Activated naive CD8-positive, alpha-beta T cell treated with anti-CD3 and anti-CD28 coated beads, Interleukin-2, amount 10 ng/mL, durations not matched to agents 7 days and 5 days (primary cell): Measurements from ENCODE around the gene RBMS1. TPM values are rescaled to one million over a fixed set of nuclear protein-coding genes. Genes with fewer than 3 reads are reported as not detected.

ENCODE experiments used
- ATAC-seq: fragments of 150-1000 bp; cut with Tn5 transposase; one replicate; pipeline ENCODE4 v1.10.0; 2021; ENCODE audit warnings: low read depth, moderate library complexity
- POLR2A ChIA-PET: fragments of 350-600 bp; sonication (Branson Sonifier 250); formaldehyde crosslinking; loops from one replicate; lab custom pipeline; 2021; ENCODE audit warnings: antibody characterized with exemption; lab: Charles Lee
- DNase-seq: peaks from one replicate; pipeline ENCODE4 v3.0.0; 2021
- H3K27ac Mint-ChIP-seq: one replicate; pipeline ENCODE4 v1.8.0; 2022; ENCODE audit warnings: mild to moderate bottlenecking, mixed read lengths
- H3K27me3 Mint-ChIP-seq: one replicate; pipeline ENCODE4 v1.8.0; 2022; ENCODE audit warnings: mild to moderate bottlenecking, moderate library complexity, mixed read lengths
- H3K36me3 Mint-ChIP-seq: one replicate; pipeline ENCODE4 v1.8.0; 2021; ENCODE audit warnings: mild to moderate bottlenecking, mixed read lengths
- H3K4me1 Mint-ChIP-seq: one replicate; pipeline ENCODE4 v1.8.0; 2021; ENCODE audit warnings: mixed read lengths
- H3K4me3 Mint-ChIP-seq: one replicate; pipeline ENCODE4 v1.8.0; 2022; ENCODE audit warnings: mild to moderate bottlenecking, moderate library complexity, mixed read lengths
- H3K9me3 Mint-ChIP-seq: one replicate; pipeline ENCODE4 v1.8.0; 2021; ENCODE audit warnings: mixed read lengths
- total RNA-seq, 2 experiments: library from RNA; stranded (reverse); gene quantifications; one replicate each; pipeline ENCODE4 v1.2.3, GENCODE V29; 2021

Gene RBMS1
- total RNA-seq, 2 experiments from 2014 or later = 87.9 to 90.6 TPM

DNA sequence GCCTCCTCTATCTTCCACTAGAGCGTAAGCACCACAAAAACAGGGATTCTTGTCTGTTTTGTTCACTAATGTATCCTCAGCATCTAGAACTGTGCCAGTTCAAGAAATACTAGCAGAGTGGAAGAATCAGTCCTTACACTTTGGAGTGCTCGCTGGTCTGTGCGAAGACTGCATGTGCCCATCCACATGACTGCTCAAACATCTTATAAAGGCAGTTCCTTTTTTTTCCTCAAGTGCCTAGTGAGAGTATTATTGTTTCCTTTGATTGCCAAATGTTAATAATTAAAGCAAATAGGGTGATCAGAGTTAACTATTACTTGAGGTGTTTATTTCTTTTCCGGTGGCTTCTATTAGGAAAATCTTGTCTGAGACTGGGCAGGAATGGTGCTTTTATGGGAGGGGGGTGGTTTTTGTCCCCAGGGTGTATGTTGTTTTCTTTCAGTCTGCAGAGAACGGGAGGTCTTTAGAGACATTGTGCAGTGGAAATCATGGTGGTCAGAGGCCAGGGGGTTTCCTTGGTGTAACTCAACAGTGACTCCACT is 247.9 kb downstream of the RBMS1 start:
- no peaks in the 10 kb centered on the region for H3K9me3 Mint-ChIP-seq
- no peak overlapping the region for H3K27ac Mint-ChIP-seq
- DNase-seq = no peak
- no peaks in the 10 kb centered on the region for H3K36me3 Mint-ChIP-seq
- no peak for ATAC-seq
- peaks cover 11% of the 10 kb centered on the region for H3K27me3 Mint-ChIP-seq
- no peaks in the 10 kb centered on the region for H3K4me1 Mint-ChIP-seq
- POLR2A ChIA-PET = no interaction called here
- H3K4me3 Mint-ChIP-seq = no peak overlapping the region

DNA sequence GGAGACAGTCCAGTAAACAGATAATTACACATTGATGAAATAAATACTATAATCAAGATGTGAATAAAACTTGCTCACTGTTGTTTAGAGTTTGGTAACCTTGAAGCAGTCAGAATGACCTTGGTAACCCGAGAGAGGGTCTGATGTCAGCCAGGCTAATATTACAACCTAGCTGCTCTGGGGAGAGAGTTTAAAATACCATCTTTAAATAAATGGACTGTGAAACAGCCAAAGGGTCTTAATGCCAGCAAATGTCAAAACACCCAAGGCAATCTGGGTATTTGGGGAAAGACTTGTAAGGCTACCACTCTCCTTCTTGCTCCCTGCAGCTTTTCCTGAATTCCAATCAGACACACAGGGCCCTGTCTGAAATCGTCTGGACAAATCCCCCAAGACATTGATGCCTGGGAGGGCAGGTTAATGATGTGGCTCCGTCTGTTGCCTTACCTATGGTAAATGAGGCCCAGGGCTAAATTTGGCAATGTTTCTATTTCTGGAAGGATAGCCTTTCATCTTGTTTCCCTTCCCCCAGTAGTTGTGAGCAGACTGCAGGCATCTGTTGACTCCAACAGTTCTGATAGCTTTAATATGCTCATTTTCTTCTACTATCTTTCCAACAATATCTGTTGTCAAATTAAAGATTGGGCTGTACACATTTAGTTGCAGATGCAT is 250.6 kb downstream of the RBMS1 start:
- no peak overlapping the region for H3K27ac Mint-ChIP-seq
- H3K9me3 Mint-ChIP-seq = no peaks in the 10 kb centered on the region
- no peaks in the 10 kb centered on the region for H3K36me3 Mint-ChIP-seq
- H3K27me3 Mint-ChIP-seq = peaks cover 10% of the 10 kb centered on the region
- DNase-seq = no peak
- H3K4me1 Mint-ChIP-seq = no peaks in the 10 kb centered on the region
- no peak overlapping the region for H3K4me3 Mint-ChIP-seq
- no peak for ATAC-seq
- POLR2A ChIA-PET = no interaction called here

DNA sequence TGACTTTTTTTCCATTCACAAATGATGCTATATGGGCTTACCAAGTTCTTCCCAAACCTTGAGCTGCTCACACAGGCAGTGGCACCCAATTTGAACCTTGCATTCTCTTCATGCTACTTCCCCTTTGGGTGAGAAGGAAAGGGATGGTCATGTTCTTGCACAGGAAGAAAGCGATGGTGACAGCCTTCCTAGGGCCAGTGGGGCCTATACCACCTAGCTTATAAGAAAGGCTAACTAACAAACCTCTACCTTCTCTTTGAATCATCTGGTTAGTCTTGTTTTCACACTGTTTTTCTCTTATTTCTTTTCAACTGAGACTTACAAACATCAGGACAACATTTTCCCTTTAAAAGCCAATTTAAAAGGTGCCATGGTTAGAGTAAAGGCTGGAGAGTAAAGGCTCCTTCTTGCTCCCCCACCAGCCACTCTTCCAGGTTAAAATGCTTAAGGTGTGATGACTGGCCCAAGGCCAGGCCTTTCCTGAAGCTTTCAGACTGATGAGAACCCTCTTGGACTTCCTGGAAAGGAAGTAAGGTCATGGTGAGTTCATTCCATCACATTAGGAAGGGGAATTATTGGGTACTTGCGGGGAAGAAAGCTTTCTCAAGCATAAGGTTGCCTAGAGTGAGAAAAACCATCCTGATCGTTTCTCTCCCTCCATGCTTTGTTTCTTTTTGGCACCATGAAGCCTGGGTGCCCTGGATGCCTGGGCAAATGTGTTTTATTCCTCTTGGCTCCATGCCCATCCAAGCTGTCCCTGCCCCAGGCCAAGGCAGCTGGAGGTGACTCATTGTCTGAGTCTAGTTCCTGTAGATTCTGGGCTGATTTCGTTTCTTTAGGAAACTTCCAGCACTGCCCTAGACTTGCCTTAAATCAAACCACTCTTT is 252.1 kb downstream of the RBMS1 start:
- ATAC-seq (no peak), DNase-seq (no peak)
- no peak overlapping the region for H3K27ac Mint-ChIP-seq
- H3K4me1 Mint-ChIP-seq = no peaks in the 10 kb centered on the region
- POLR2A ChIA-PET = no interaction called here
- peaks cover 10% of the 10 kb centered on the region for H3K27me3 Mint-ChIP-seq
- no peaks in the 10 kb centered on the region for H3K36me3 Mint-ChIP-seq
- H3K4me3 Mint-ChIP-seq = no peak overlapping the region
- no peaks in the 10 kb centered on the region for H3K9me3 Mint-ChIP-seq

DNA sequence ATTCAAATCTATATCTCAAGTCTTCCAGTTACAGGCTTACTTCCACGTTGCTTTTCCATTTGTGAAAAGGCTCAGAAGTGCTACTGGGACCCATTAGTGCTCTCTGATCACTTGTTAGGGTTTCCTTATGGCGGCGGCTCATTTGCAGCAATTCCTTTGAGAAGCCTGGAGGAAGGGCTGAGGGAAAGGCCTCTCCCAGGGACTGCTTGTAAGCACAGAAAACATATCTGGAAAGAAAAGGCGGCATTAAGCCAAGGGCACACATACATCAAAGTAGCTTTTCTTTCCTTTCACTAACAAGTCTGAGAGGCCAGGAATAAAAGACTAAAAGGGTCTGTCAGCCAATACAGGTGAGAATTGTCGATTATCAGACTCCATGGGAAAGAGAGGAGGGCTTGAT is 254.2 kb downstream of the RBMS1 start:
- Mint-ChIP-seq H3K4me1 (no peaks in the 10 kb centered on the region), H3K27me3 (peaks cover 9% of the 10 kb centered on the region), H3K36me3 (no peaks in the 10 kb centered on the region), H3K9me3 (no peaks in the 10 kb centered on the region), H3K27ac (no peak overlapping the region), H3K4me3 (no peak overlapping the region)
- ATAC-seq (no peak), DNase-seq (no peak)
- POLR2A ChIA-PET = no interaction called here

DNA sequence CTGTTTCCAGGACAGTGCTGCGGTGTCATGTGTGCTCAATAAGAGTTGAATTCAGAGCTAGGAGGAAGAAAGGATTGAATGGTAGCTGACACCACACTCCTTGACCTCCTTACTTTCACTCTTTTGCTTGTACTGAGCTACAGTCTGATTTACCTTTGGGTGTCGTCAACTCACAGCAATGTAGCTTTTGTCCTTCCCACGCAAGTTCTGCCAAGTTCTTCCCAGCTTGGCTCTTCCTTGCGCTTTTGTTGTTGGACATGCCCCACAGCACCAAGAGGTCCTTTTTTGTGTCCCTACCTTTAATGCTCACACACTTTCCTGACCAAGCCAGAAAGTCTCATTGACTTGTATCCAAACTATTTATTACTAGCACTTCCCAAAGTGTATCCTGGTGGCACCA is 255.2 kb downstream of the RBMS1 start:
- no peaks in the 10 kb centered on the region for H3K36me3 Mint-ChIP-seq
- peaks cover 9% of the 10 kb centered on the region for H3K27me3 Mint-ChIP-seq
- no peak overlapping the region for H3K4me3 Mint-ChIP-seq
- DNase-seq = no peak
- no peak overlapping the region for H3K27ac Mint-ChIP-seq
- no peaks in the 10 kb centered on the region for H3K9me3 Mint-ChIP-seq
- no peaks in the 10 kb centered on the region for H3K4me1 Mint-ChIP-seq
- no peak for ATAC-seq
- POLR2A ChIA-PET = no interaction called here

DNA sequence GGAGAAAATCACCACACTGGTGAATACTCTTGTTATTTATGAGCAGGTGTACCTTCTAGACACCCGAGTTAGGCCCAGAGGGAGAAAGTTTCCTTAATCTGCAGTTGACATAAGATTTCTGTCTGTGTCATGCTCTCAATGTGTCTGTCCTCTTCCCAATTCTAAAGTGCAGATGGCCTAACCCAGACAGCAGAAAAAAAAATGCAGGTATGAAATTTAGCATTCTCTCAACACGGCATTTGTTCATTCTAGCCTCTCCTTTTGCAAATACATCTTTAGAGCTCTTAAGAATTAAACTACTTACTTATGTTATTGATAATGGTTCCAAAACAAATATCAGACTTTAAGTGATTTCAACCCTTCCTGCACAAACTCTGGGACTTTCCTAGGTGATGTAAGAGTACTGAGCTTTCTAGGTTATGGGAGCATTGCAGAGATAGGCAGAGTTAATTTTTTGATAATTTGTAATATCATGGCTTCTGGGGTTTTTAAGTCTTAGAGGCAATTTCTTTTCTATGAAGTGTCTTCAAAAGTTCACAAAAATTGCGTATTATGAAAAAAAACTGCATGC is 260.6 kb downstream of the RBMS1 start:
- H3K27me3 Mint-ChIP-seq = peaks cover 12% of the 10 kb centered on the region
- H3K4me1 Mint-ChIP-seq = no peaks in the 10 kb centered on the region
- no peak overlapping the region for H3K4me3 Mint-ChIP-seq
- no peaks in the 10 kb centered on the region for H3K36me3 Mint-ChIP-seq
- H3K27ac Mint-ChIP-seq = no peak overlapping the region
- POLR2A ChIA-PET = no interaction called here
- DNase-seq = no peak
- no peak for ATAC-seq
- H3K9me3 Mint-ChIP-seq = no peaks in the 10 kb centered on the region

DNA sequence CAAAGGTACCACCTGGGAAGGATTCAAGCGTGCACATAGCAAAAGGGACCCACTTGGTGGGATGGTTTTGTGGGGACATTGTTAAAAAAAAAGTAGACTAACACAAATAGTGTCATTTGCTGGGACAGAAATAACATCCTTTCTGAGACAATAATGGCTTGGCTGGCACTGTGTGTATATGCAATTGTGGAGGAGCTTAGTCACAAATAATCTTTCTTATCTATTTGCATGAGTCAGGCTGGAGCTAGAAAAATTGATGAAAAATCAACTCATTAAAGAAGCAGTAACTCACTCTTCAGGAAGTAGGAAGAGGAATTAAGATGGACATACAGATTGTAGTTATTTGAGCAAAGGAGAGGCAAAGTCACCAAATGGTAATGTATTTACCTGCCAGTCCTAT is 264.0 kb downstream of the RBMS1 start:
- Mint-ChIP-seq H3K27me3 (peaks cover 19% of the 10 kb centered on the region), H3K4me3 (no peak overlapping the region), H3K27ac (no peak overlapping the region), H3K4me1 (peaks cover 1% of the 10 kb centered on the region), H3K9me3 (no peaks in the 10 kb centered on the region), H3K36me3 (no peaks in the 10 kb centered on the region)
- POLR2A ChIA-PET = no interaction called here
- DNase-seq = no peak
- ATAC-seq = no peak

DNA sequence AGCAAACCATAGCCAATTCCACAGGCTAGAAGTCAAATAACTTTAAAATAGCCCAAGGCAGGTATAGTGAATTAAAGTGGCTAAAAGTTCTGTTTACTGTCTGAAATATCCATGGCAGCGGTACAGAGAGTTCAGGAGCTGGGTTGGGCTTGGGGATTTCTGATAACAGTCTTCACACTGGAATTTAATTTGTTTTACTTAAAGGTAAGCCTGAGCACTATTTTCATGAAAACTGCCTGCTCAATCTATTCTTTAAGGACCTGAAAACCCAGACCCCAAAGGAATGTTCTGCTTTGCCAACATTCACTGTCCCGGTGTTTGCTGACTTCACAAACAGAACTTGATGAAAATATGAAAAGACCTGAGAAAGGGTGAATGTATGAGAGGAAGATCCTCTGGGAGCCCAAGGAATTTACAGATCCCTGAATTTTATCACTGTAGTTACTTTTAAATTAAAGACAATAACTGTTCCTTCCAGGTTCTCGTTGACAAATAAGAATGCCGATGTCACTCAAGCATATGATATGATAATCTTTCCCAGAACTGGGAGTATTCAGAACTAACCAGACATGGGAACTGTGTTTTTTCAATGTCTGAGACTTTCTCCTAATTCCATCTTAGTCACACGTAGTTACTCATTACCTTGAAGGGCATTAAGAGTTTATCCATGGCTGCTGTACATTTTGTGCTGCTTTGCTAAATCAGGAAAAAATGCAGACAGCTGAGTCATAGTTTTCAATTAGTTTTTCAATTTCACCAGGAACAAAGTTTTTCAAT is 265.3 kb downstream of the RBMS1 start:
- ATAC-seq = no peak
- no peak for DNase-seq
- Mint-ChIP-seq H3K27ac (no peak overlapping the region), H3K36me3 (no peaks in the 10 kb centered on the region), H3K27me3 (peaks cover 19% of the 10 kb centered on the region), H3K4me3 (no peak overlapping the region), H3K9me3 (no peaks in the 10 kb centered on the region), H3K4me1 (peaks cover 7% of the 10 kb centered on the region)
- POLR2A ChIA-PET = interaction anchor here (1.2 kb wide), 1 partner anchor 9 kb away, joined by 3 read pairs; no protein-coding TSS in a partner anchor

DNA sequence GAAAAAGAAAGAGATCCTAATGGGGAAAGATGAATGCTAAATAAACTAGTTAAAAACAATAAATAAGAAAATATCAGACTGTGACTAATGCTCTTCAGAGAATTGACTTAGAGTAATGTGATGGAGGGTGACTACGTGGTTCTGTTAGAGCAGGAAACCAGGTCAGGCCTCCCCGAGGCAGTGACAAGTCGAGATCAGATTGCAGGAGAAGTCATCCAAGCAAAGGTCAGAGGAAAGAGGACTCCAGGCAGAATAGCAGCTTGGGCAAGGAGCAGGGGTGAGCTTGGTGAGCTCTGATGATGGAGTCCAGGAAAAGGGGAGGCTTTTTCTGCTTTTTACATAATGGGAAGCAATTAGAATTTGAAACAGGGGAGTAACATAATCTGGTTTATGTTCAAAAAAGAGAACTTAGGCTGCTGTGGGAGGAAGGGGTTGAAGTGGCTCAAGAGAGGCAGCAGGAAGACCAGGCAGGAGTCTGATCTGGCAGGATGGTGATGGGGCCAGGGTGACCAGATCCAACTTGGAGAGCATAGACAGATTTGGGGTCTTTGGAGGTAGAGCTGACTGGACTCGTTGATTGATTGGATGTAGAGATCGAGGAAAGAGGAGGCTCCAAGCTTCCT is 266.2 kb downstream of the RBMS1 start:
- no peaks in the 10 kb centered on the region for H3K9me3 Mint-ChIP-seq

DNA sequence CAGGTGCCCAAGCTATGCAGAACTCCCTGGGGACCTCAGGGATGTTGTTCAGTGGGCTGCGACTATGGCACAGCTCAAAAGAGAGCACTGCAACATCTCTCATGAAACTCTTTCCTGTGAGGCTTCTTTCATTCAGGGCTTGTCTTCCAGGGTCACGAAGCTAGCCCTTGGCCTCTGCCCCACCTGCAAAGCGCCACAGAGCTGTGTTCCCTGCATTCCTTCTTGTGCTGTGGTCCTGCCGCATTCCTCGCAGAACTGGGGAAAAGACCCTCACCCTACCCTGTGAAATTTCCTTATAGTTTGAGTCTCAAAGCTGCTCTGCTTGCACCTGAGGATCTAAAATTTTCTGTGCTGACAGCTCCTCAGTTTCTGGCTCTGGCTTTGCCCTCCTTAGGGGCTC is 267.2 kb downstream of the RBMS1 start:
- Mint-ChIP-seq H3K9me3 (no peaks in the 10 kb centered on the region), H3K27ac (no peak overlapping the region), H3K4me3 (no peak overlapping the region), H3K36me3 (no peaks in the 10 kb centered on the region), H3K4me1 (peaks cover 10% of the 10 kb centered on the region), H3K27me3 (peaks cover 19% of the 10 kb centered on the region)
- ATAC-seq (no peak), DNase-seq (no peak)
- POLR2A ChIA-PET = no interaction called here

More for the DNA sequence above, 266.2 kb downstream of the RBMS1 start:
- H3K27me3 Mint-ChIP-seq = peaks cover 19% of the 10 kb centered on the region
- ATAC-seq (no peak), DNase-seq (no peak)
- H3K4me3 Mint-ChIP-seq = no peak overlapping the region
- H3K27ac Mint-ChIP-seq = peak overlapping the region; percentile 17
- no peaks in the 10 kb centered on the region for H3K36me3 Mint-ChIP-seq
- peaks cover 10% of the 10 kb centered on the region for H3K4me1 Mint-ChIP-seq
- POLR2A ChIA-PET = interaction anchor here (1.2 kb wide), 1 partner anchor 8 kb away, joined by 3 read pairs; no protein-coding TSS in a partner anchor

DNA sequence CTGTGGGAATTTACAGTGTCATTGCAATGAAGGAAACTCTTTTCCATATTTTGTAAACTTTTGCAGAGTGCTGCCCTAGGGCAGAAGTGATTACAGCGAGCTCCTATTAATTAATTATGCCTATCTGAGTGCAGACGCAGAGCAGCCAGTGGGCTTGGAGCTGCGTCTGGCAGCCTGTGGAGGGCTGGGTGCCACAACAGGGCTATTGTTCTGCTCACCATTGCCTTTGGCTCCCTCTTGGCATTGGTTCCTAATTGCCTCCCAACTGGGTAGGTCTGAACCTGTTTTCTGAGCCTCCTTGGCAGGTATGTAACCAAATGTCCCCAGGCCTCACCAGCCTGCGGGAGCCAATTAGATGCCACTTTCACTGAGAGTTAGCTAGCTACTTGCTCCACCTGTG is 267.9 kb downstream of the RBMS1 start:
- peaks cover 19% of the 10 kb centered on the region for H3K27me3 Mint-ChIP-seq
- H3K27ac Mint-ChIP-seq = no peak overlapping the region
- H3K36me3 Mint-ChIP-seq = no peaks in the 10 kb centered on the region
- no peak for DNase-seq
- no peaks in the 10 kb centered on the region for H3K9me3 Mint-ChIP-seq
- H3K4me3 Mint-ChIP-seq = no peak overlapping the region
- ATAC-seq = no peak
- H3K4me1 Mint-ChIP-seq = peaks cover 16% of the 10 kb centered on the region
- POLR2A ChIA-PET = no interaction called here

DNA sequence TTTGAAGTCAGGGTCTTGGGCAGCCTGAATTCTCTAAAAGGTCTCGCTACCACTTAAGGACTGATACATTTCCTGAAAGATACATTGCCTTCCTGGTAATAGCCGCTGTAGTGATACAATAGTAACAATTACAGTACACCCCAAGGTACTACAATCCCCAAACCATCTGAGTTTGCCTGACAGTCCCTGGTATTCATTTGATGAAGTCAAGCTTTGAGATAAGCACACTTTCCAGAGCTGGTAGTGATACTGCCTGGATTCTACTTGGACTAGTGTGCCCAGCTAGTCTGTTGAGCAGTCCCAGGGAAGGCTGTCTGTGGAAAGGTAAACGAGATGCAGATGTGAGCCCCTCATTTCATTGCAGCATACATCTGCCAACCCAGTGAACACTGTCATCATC is 269.1 kb downstream of the RBMS1 start:
- Mint-ChIP-seq H3K36me3 (no peaks in the 10 kb centered on the region), H3K9me3 (no peaks in the 10 kb centered on the region), H3K27ac (no peak overlapping the region), H3K27me3 (peaks cover 15% of the 10 kb centered on the region), H3K4me1 (peaks cover 20% of the 10 kb centered on the region), H3K4me3 (no peak overlapping the region)
- DNase-seq (no peak), ATAC-seq (no peak)
- POLR2A ChIA-PET = no interaction called here
